SKM-1 (cell line): ENCODE data around the gene PLEK2.
"Not testable (repeated sequence)": the region's sequence is repeated elsewhere in the genome, so short reads cannot be mapped to it uniquely, and the experiment has no call there.

Experiments used
- DNase-seq: peaks from one replicate; lab custom pipeline; 2025; ENCODE audit not compliant: unreplicated experiment; lab: John Stamatoyannopoulos, UW

The PLEK2 gene

DNA sequence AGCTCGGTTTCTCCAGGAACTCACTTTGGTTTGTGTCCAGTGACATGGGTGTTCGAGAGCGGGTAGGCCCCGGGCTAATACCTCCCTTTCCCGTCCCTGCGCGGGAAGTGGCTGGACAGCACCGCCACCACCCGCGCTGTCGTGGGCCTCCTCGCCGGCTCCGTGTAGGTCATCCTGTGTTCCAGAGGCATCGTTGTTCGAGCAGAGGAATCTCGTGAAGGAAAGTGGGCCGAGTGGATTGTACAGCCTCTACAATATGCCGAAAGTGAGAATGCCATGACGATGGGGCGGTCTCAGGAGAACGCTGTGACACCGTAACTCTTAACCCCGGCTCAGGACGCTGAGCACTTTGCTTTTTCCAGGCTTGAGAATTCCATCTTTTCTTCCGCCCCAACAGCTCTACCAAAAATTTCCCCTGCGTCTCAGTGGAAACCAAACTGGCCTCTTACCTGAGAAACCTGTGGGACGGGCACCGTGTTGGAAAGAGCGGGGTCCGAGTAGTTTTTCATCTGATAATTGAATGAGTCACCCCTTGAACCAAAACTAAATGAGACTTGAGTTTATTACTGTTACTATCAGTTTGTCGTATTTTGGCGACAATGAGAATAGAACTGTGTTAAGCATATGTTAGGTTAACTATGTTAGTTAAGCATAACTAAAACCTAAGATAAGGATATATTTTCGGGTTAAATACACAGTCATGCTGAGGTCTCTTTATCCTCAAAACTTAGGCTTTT, 51.3 kb downstream of the PLEK2 start:
- DNase-seq: no peak

DNA sequence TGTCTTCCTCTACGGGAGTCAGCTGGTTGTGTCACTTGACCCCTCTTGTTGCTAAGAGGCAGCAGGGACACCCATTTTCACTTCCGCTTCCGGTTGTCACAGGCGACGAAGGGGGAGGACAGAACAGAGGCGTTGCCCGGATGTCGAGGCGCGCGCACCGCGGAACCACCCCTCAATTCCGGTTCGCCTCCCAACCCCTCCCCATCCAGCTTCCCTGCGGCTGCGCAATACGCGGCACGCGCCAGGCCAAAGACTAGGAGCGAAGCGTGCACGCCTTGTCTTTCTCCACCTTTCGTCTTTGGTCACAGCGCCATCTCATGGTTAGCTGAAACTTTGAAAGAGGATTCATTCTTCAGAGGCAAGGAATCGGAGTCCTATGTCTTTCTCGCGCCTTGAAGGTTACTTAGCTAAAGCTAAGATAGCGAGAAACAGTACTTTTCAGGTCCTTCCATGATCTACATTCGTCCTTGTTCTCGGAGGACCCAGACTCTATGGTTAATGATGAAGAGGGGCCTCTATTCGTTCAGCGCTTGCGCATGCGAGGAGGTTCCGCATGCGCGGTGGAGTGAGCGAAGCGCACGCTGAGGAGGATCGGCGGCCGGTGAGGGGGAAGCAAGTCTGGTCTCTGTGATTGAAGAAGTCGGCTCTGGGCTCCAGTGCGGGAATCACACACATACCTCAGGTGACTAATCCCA, 52.0 kb downstream of the PLEK2 start, which contains the start of the genes ATP6V1D and EIF2S1:
ATP6V1D (minus strand) TSS at position 30 of the 695 bp plus-strand sequence. CDS start 106 bp downstream, outside the sequence.
EIF2S1 (plus strand) TSS at position 554 of the 695 bp plus-strand sequence. CDS start 4,440 bp downstream, outside the sequence.
- DNase-seq: peak; percentile 56

DNA sequence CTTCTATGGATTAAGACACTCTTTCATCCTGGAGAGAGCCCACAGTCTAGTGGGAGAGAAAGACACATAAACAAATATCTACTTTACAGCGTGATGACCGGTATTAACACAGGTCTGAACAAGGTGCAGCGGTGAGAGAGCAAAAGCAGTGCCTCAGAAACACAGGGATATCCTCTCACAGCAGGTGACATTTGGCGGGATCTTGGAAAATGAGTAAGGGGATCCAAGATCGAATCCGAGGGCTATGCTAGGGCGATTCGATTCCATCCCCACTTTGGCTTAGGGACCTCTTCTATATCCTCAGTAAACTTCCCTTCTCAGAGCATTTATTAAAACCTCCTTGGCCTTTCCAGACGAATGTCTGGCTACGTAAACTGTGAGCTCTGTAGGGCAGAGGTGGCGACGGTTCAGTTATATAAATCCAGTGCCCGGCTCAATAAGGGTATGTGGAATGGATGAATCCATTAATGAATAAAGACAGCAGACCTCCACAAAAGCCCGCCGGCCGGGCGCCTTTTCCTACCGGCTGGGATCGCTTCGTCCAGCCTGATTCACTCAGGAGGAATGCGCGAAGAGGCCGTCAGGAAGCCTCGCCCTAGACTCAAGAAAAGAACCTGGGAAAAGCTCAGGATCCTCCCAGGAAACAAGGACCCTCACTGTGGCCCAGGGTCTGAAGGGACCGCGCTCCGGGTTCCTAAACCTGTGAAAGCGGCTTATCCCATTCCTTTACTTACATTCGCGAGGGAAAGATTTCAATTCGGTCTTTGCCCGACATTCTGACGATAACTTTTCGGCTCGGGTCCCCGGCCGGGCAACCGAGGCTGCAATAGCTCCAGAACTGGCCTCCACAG, 52.8 kb downstream of the PLEK2 start:
- no peak for DNase-seq

GRCh38 chr14:67357969-67358354, 54.0 kb downstream of the PLEK2 start:
- no peak for DNase-seq

DNA sequence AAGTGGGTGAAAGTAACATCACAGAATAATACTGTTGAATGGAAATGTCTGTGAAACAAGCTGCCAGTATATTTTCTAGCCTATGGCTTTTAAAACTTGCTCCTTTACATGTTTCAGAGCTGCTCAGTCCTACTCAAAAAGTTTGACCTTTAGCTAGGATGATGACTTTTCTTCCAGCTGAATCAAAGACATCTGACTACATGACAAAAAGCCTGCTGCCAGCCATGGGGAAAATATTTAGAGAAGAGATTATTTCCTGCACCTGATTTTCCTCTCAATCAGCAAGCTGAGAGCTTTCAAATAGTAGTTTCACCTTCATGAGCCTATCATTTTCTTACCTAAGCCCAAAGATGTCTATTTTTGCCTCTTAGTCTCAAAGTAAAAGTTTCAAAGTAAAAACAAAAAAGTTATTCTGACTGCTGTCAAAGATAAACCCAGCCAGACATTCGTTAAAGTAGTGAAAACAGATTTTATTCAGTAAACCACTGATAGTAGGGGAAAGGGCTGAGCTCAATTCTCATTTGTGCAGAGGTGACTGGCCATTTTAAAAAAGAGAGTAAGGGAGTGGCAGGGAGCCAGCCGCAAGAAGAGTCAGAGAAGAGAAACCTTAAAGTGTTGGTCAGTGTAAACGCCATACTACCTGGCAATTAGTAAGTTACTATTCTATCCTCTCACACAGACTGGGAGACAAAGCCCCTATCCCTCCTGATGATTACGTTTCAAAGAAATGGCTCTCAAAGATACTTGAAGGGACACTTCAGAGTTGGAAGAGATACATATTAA, 54.6 kb downstream of the PLEK2 start:
- no peak for DNase-seq

GRCh38 chr14:67352055-67352454, 59.9 kb downstream of the PLEK2 start:
- DNase-seq: no peak

DNA sequence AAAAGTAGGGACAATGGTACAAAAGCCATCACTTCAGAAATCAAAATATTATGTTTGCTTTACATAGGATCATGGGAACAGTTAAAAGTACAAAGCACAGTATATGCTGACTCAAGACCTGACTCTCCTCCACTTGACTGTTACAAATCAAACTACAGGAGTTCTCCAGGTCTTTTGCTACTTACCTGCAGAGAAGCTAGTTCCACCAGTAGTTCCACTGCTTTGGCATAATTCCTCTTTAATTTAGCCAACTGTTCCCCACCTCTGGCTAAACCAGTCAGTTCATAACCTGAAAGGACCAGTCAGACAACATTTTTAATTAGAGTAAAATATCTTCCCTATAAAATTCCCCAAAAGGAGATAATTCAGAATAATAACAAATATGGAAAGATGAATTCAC, 66.4 kb downstream of the PLEK2 start:
- DNase-seq: no peak

DNA sequence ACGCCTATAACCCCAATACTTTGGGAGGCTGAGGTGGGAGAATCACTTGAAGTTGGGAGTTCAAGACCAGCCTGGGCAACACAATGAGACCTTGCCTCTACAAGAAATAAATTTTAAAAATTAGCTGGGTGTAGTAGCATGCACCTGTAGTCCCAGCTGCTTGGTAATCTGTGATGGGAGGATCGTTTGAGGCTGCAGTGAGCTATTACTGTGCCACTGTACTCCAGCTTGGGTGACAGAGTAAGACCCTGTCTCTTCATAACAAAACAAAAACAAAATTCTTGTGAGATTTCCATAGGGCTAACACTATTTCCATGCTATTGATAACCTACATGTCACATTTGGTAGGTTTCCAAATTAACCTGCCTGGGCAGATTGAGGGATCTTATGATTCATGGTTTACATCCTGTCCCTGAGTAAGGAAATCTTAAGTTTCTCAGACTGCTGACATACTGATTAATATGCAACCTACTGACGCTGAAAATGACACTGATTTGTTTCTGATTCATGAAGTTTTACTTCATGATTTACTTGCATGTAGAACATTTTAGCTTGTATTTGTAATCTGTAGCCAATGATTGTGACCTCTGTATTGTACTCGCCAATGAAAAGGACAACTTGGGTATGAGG, 68.2 kb downstream of the PLEK2 start:
- no peak for DNase-seq

GRCh38 chr14:67341231-67341630, 70.7 kb downstream of the PLEK2 start:
- DNase-seq: not testable (repeated sequence)
